Lung (tissue), 12 donors: Measurements from ENCODE around the gene TMEM203. TPM values are rescaled to one million over a fixed set of nuclear protein-coding genes. Genes with fewer than 3 reads are reported as not detected.

Experiments
- ATAC-seq: fragments of 200-7000 bp; cut with Tn5 transposase; one replicate; pipeline ENCODE4 v1.9.1; 2020; ENCODE audit warnings: moderate number of reproducible peaks; ENCODE audit not compliant: insufficient read depth, low FRiP score
- DNase-seq, 3 donors: peaks; one replicate each; pipeline ENCODE4 v3.0.0-alpha.2; 2013 to 2017
- H3K27ac ChIP-seq, 2 donors: one replicate each; pipeline ENCODE4 v1.5.1; 2013; ENCODE audit warnings: mild to moderate bottlenecking in 2 of 2, moderate library complexity in 2 of 2, control low read depth in 1 of 2, inconsistent platforms in 1 of 2, low read depth in 1 of 2, low read length in 1 of 2
- H3K27me3 ChIP-seq, 3 donors: one replicate each; pipeline ENCODE4 v1.5.1; 2013; ENCODE audit warnings: low read length in 2 of 3; ENCODE audit not compliant: control insufficient read depth in 3 of 3, insufficient read depth in 3 of 3
- H3K36me3 ChIP-seq, 4 donors: one replicate each; pipeline ENCODE4 v1.5.1; 2013; ENCODE audit warnings: low read length in 4 of 4, mild to moderate bottlenecking in 1 of 4, moderate library complexity in 1 of 4; ENCODE audit not compliant: control insufficient read depth in 4 of 4, insufficient read depth in 4 of 4
- H3K4me1 ChIP-seq, 5 donors: one replicate each; pipeline ENCODE4 v1.5.1; 2013; ENCODE audit warnings: low read length in 5 of 5, mild to moderate bottlenecking in 2 of 5, moderate library complexity in 1 of 5; ENCODE audit not compliant: control insufficient read depth in 5 of 5, insufficient read depth in 5 of 5
- H3K4me3 ChIP-seq: one replicate; pipeline ENCODE4 v1.5.1; 2013; ENCODE audit warnings: mild to moderate bottlenecking, control low read depth, moderate library complexity
- H3K9ac ChIP-seq, 2 donors: one replicate each; pipeline ENCODE4 v1.5.1; 2013; ENCODE audit warnings: low read length in 2 of 2, control low read depth in 1 of 2; ENCODE audit not compliant: insufficient read depth in 1 of 2
- H3K9me3 ChIP-seq, 4 donors: one replicate each; pipeline ENCODE4 v1.5.1; 2013; ENCODE audit warnings: low read length in 3 of 4, mild to moderate bottlenecking in 1 of 4, moderate library complexity in 1 of 4; ENCODE audit not compliant: control insufficient read depth in 4 of 4, insufficient read depth in 3 of 4
- CTCF ChIP-seq: IDR thresholded peaks from 2 replicates; pipeline ENCODE4 v1.5.1; 2012; ENCODE audit warnings: mild to moderate bottlenecking; ENCODE audit errors: control extremely low read depth, extremely low read depth
- WGBS, 2 donors: extraction: QIAGEN DNeasy Blood & Tissue Kit; methylation state at CpG; one replicate each; pipeline ENCODE4 v1.1.7; 2013; 5-methylcytosine and 5-hydroxymethylcytosine counted together
- polyA plus RNA-seq, 2 donors: library from polyadenylated mRNA; stranded (reverse); fragments of 200-250 nt; gene quantifications; one replicate each; pipeline ENCODE4 v1.2.1, GENCODE V29; 2013
- total RNA-seq, 2 donors: library from RNA; depleted of rRNA in 1 of 2; stranded (reverse); fragments of >200 nt in 1 of 2; gene quantifications; one replicate each; pipeline ENCODE4 v1.2.1, GENCODE V29; 2014 to 2021
- donor health status: control.
- donor health status: control.
- donor health status: Bipolar disorder and iron deficiency.
- donor health status: healthy.
- donor health status: DM: yes; HTN: yes; CAD: no.

The TMEM203 gene
- total and polyA plus RNA-seq, 4 donors: 26.0 to 39.3 (median 33.8) TPM

GRCh38 chr9:137165250-137165836 is 40.1 kb downstream of the TMEM203 start:
- 77 to 86% methylated on average over 30 to 32 of the region's 32 CpGs for WGBS, 2 donors

GRCh38 chr9:137164370-137165249 is 40.8 kb downstream of the TMEM203 start:
- TF ChIP-seq CTCF: no peak
- ATAC-seq (no peak), DNase-seq (no peak)
- no peak overlapping the region for H3K9ac ChIP-seq
- H3K36me3 ChIP-seq: no peaks in the 10 kb centered on the region
- 63 to 81% methylated on average over 32 to 34 of the region's 34 CpGs for WGBS, 2 donors
- no peaks in the 10 kb centered on the region for H3K9me3 ChIP-seq
- H3K4me3 ChIP-seq: no peak overlapping the region
- H3K27me3 ChIP-seq: peaks cover 12 to 59% (median 25%) of the 10 kb centered on the region in 3 donors
- H3K27ac ChIP-seq: no peak overlapping the region
- peaks cover 0 to 16% (median 0%) of the 10 kb centered on the region in 5 donors for H3K4me1 ChIP-seq

More at GRCh38 chr9:137165250-137165836, 40.1 kb downstream of the TMEM203 start:
- no peak overlapping the region for H3K27ac ChIP-seq
- no peak for TF ChIP-seq CTCF
- no peak for DNase-seq
- ATAC-seq: no peak
- H3K4me3 ChIP-seq: no peak overlapping the region
- no peak overlapping the region for H3K9ac ChIP-seq
- H3K27me3 ChIP-seq: peaks cover 9 to 55% (median 26%) of the 10 kb centered on the region in 3 donors
- H3K36me3 ChIP-seq: no peaks in the 10 kb centered on the region
- no peaks in the 10 kb centered on the region for H3K9me3 ChIP-seq
- peaks cover 0 to 18% (median 0%) of the 10 kb centered on the region in 5 donors for H3K4me1 ChIP-seq

GRCh38 chr9:137163805-137164204 is 41.6 kb downstream of the TMEM203 start:
- WGBS, 2 donors: 82 to 85% methylated on average over 21 to 22 of the region's 22 CpGs
- Histone ChIP-seq H3K9me3 (no peaks in the 10 kb centered on the region), H3K36me3 (no peaks in the 10 kb centered on the region), H3K27me3 (peaks cover 12 to 67% (median 29%) of the 10 kb centered on the region in 3 donors), H3K4me3 (no peak overlapping the region), H3K27ac (no peak overlapping the region), H3K9ac (no peak overlapping the region), H3K4me1 (peaks cover 0 to 8% (median 0%) of the 10 kb centered on the region in 5 donors)
- DNase-seq (no peak), ATAC-seq (no peak)
- no peak for TF ChIP-seq CTCF
